SK-N-MC (cell line): ENCODE results near the gene PDCD1.

Experiments used
- EZH2 ChIP-seq: fragments of 200-600 bp; sonication (generic); IDR thresholded peaks from one replicate; pipeline ENCODE4 v1.6.1; 2017; ENCODE audit warnings: antibody characterized with exemption
- FOXP2 ChIP-seq: optimal IDR thresholded peaks from 2 replicates; pipeline ENCODE3; 2011; ENCODE audit warnings: mild to moderate bottlenecking, moderate library complexity; ENCODE audit not compliant: insufficient read depth; ENCODE audit errors: extremely low read length, control extremely low read depth

DNA sequence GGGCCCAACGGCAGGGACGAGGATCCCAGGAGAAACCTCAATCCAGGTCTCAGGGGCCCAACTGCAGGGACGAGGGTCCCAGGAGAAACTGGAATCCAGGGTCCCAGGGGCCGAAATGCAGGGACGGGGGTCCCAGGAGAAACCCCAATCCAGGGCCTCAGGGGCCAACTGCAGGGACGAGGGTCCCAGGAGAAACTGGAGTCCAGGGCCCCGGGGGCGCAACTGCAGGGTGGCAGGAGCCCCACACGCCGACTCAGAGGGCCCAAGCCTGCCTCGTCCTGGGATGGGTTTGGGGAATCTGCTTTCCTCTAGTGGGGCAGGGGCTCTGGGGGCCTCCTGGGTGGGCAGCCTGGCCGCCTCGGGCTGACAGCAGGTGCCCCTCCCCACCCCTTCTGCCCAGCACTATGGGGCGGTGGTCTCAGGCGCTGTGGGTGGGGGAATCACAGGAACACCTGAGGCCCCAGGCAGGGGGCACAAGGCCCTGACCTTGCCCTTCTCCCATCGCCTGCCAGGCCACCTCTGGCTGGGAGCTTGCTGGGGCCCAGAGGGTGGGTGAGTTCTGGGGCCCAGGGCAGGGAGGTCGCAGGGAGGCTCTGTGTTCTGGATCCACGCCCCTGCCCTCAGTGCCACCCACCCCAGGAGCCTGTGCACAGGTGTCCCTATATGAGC, 18.0 kb upstream of the PDCD1 start:
- TF ChIP-seq FOXP2 = no peak
- TF ChIP-seq EZH2 = no peak
